ENCODE data around the gene NUP188. TPM values are rescaled to one million over a fixed set of nuclear protein-coding genes. Genes with fewer than 3 reads are reported as not detected.

Gene NUP188
- polyA plus RNA-seq, 1 donor from 2014 or later: 24.0 TPM

GRCh38 chr9:128906741-128907140 lies 40.8 kb upstream of the NUP188 start:
- TF ChIP-seq SMC3 (conservative IDR thresholded peaks at IDR 0.05; ENCODE audit: poor library complexity): no peak
- H3K9me2 ChIP-seq (ENCODE audit: insufficient read depth, low read length): no peaks in the 10 kb centered on the region
- H3F3A ChIP-seq (ENCODE audit: insufficient read depth, low read length, poor library complexity, severe bottlenecking): no peaks in the 10 kb centered on the region
- no peaks in the 10 kb centered on the region for H3K79me2 ChIP-seq (replicated peaks; ENCODE audit: insufficient read depth, low read length)
- no peak overlapping the region for H3K4me3 ChIP-seq (ENCODE audit: low read length)
- no peak overlapping the region for H3K9ac ChIP-seq (ENCODE audit: low read length)
- H3K4me2 ChIP-seq (ENCODE audit: low read length): no peak overlapping the region
- no peak overlapping the region for H2AFZ ChIP-seq (ENCODE audit: low read depth, low read length)
- no peaks in the 10 kb centered on the region for H4K20me1 ChIP-seq (ENCODE audit: insufficient read depth)
- no peaks in the 10 kb centered on the region for H3K9me3 ChIP-seq (ENCODE audit: low read length)
- H3K36me3 ChIP-seq (ENCODE audit: insufficient read depth, low read length): peaks cover 6% of the 10 kb centered on the region
- H3K27ac ChIP-seq (ENCODE audit: low read length): no peak overlapping the region
- no peaks in the 10 kb centered on the region for H3K27me3 ChIP-seq (ENCODE audit: insufficient read depth, low read depth, low read length)

- Histone ChIP-seq H3K9me2 (ENCODE audit: insufficient read depth, low read length) (no peaks in the 10 kb centered on the region), H3F3A (ENCODE audit: insufficient read depth, low read length, poor library complexity, severe bottlenecking) (no peaks in the 10 kb centered on the region), H3K36me3 (ENCODE audit: insufficient read depth, low read length) (peaks cover 6% of the 10 kb centered on the region), H3K27ac (ENCODE audit: low read length) (no peak overlapping the region), H3K9ac (ENCODE audit: low read length) (no peak overlapping the region), H3K27me3 (ENCODE audit: insufficient read depth, low read depth, low read length) (no peaks in the 10 kb centered on the region), H3K4me3 (ENCODE audit: low read length) (no peak overlapping the region), H3K79me2 (replicated peaks; ENCODE audit: insufficient read depth, low read length) (peaks cover 4% of the 10 kb centered on the region), H3K9me3 (ENCODE audit: low read length) (no peaks in the 10 kb centered on the region), H4K20me1 (ENCODE audit: insufficient read depth) (no peaks in the 10 kb centered on the region), H2AFZ (ENCODE audit: low read depth, low read length) (no peak overlapping the region), H3K4me2 (ENCODE audit: low read length) (no peak overlapping the region)
- TF ChIP-seq SMC3 (conservative IDR thresholded peaks at IDR 0.05; ENCODE audit: poor library complexity) (no peak), EP300 (conservative IDR thresholded peaks at IDR 0.05; ENCODE audit: poor library complexity, severe bottlenecking) (no peak), RAD21 (conservative IDR thresholded peaks at IDR 0.05) (no peak), EZH2 (IDR thresholded peaks at IDR 0.05; ENCODE audit: borderline replicate concordance, insufficient read depth, low read length, poor library complexity, severe bottlenecking) (no peak), TAF1 (IDR thresholded peaks at IDR 0.05; ENCODE audit: low read depth) (no peak), MXI1 (conservative IDR thresholded peaks at IDR 0.05; ENCODE audit: poor library complexity, severe bottlenecking) (no peak), POLR2AphosphoS5 (IDR thresholded peaks at IDR 0.05) (no peak)
- TF ChIP-seq, protein P1, sequence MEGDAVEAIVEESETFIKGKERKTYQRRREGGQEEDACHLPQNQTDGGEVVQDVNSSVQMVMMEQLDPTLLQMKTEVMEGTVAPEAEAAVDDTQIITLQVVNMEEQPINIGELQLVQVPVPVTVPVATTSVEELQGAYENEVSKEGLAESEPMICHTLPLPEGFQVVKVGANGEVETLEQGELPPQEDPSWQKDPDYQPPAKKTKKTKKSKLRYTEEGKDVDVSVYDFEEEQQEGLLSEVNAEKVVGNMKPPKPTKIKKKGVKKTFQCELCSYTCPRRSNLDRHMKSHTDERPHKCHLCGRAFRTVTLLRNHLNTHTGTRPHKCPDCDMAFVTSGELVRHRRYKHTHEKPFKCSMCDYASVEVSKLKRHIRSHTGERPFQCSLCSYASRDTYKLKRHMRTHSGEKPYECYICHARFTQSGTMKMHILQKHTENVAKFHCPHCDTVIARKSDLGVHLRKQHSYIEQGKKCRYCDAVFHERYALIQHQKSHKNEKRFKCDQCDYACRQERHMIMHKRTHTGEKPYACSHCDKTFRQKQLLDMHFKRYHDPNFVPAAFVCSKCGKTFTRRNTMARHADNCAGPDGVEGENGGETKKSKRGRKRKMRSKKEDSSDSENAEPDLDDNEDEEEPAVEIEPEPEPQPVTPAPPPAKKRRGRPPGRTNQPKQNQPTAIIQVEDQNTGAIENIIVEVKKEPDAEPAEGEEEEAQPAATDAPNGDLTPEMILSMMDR (IDR thresholded peaks at IDR 0.05; ENCODE audit: poor library complexity, severe bottlenecking): no peak
- TF ChIP-seq, protein P2, sequence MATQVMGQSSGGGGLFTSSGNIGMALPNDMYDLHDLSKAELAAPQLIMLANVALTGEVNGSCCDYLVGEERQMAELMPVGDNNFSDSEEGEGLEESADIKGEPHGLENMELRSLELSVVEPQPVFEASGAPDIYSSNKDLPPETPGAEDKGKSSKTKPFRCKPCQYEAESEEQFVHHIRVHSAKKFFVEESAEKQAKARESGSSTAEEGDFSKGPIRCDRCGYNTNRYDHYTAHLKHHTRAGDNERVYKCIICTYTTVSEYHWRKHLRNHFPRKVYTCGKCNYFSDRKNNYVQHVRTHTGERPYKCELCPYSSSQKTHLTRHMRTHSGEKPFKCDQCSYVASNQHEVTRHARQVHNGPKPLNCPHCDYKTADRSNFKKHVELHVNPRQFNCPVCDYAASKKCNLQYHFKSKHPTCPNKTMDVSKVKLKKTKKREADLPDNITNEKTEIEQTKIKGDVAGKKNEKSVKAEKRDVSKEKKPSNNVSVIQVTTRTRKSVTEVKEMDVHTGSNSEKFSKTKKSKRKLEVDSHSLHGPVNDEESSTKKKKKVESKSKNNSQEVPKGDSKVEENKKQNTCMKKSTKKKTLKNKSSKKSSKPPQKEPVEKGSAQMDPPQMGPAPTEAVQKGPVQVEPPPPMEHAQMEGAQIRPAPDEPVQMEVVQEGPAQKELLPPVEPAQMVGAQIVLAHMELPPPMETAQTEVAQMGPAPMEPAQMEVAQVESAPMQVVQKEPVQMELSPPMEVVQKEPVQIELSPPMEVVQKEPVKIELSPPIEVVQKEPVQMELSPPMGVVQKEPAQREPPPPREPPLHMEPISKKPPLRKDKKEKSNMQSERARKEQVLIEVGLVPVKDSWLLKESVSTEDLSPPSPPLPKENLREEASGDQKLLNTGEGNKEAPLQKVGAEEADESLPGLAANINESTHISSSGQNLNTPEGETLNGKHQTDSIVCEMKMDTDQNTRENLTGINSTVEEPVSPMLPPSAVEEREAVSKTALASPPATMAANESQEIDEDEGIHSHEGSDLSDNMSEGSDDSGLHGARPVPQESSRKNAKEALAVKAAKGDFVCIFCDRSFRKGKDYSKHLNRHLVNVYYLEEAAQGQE (IDR thresholded peaks at IDR 0.05; ENCODE audit: borderline replicate concordance): no peak
These were observed 39.1 kb upstream of the NUP188 start for GRCh38 chr9:128908372-128908771.

- Histone ChIP-seq H3K27ac (ENCODE audit: low read length) (no peak overlapping the region), H3K36me3 (ENCODE audit: insufficient read depth, low read length) (peaks cover 6% of the 10 kb centered on the region), H3K9me2 (ENCODE audit: insufficient read depth, low read length) (no peaks in the 10 kb centered on the region), H3F3A (ENCODE audit: insufficient read depth, low read length, poor library complexity, severe bottlenecking) (no peaks in the 10 kb centered on the region), H2AFZ (ENCODE audit: low read depth, low read length) (no peak overlapping the region), H3K9ac (ENCODE audit: low read length) (no peak overlapping the region), H4K20me1 (ENCODE audit: insufficient read depth) (no peaks in the 10 kb centered on the region), H3K4me3 (ENCODE audit: low read length) (no peak overlapping the region), H3K27me3 (ENCODE audit: insufficient read depth, low read depth, low read length) (no peaks in the 10 kb centered on the region), H3K9me3 (ENCODE audit: low read length) (no peaks in the 10 kb centered on the region), H3K4me2 (ENCODE audit: low read length) (no peak overlapping the region), H3K79me2 (replicated peaks; ENCODE audit: insufficient read depth, low read length) (peaks cover 4% of the 10 kb centered on the region)
- TF ChIP-seq RAD21 (conservative IDR thresholded peaks at IDR 0.05): no peak
- no peak for TF ChIP-seq MXI1 (conservative IDR thresholded peaks at IDR 0.05; ENCODE audit: poor library complexity, severe bottlenecking)
- no peak for TF ChIP-seq TAF1 (IDR thresholded peaks at IDR 0.05; ENCODE audit: low read depth)
- no peak for TF ChIP-seq EP300 (conservative IDR thresholded peaks at IDR 0.05; ENCODE audit: poor library complexity, severe bottlenecking)
- no peak for TF ChIP-seq SMC3 (conservative IDR thresholded peaks at IDR 0.05; ENCODE audit: poor library complexity)
- TF ChIP-seq EZH2 (IDR thresholded peaks at IDR 0.05; ENCODE audit: borderline replicate concordance, insufficient read depth, low read length, poor library complexity, severe bottlenecking): no peak
- TF ChIP-seq POLR2AphosphoS5 (IDR thresholded peaks at IDR 0.05): no peak
These were observed 37.6 kb upstream of the NUP188 start for GRCh38 chr9:128909859-128910258.
